ENCODE data around the gene SLCO3A1. TPM values are rescaled to one million over a fixed set of nuclear protein-coding genes. Genes with fewer than 3 reads are reported as not detected.
A peak's percentile ranks its signal among the peaks of the same experiment; 100 is the strongest.

The SLCO3A1 gene
- total RNA-seq, 2 donors from 2014 or later, result 8.2 to 13.6 TPM

DNA sequence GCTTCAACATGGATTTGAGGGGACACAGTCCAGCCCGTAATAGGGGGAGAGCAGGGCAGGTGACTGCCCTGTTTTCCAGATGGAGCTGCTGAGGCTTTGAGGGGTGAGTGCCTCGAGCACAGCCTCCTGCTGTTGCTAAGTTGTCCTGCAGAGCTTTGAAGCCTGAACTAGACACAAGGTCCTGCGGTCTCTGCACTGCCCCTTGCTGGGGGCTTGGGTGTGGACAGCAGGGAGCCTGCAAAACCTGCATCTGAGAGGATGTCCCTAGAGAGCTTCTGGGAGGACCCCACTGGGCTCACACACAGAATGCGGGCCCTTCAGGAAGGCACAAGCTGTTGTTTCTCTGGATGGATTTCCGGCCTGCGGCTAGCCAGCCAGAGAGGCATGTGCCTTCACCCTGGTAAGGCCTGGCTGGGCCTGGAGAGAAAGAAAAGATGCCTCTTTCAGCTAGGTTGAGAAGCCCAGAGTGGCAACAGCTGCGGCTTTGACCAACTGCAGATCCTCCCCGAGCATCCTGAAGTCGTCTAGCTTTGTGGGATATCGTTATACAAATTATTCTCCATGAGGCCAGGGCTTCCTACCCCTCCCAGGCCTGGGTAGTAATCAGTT is 226.2 kb downstream of the SLCO3A1 start:
- Mint-ChIP-seq H3K4me1 (ENCODE audit: low read depth) (peaks cover 13% of the 10 kb centered on the region), H3K27me3 (ENCODE audit: low read depth) (no peaks in the 10 kb centered on the region), H3K36me3 (ENCODE audit: insufficient read depth in 2 of 2) (no peaks in the 10 kb centered on the region), H3K4me3 (no peak overlapping the region), H3K27ac (no peak overlapping the region), H3K9me3 (no peaks in the 10 kb centered on the region)
- no peak for ATAC-seq (replicated peaks in 1 of 2)
- no peak for DNase-seq

DNA sequence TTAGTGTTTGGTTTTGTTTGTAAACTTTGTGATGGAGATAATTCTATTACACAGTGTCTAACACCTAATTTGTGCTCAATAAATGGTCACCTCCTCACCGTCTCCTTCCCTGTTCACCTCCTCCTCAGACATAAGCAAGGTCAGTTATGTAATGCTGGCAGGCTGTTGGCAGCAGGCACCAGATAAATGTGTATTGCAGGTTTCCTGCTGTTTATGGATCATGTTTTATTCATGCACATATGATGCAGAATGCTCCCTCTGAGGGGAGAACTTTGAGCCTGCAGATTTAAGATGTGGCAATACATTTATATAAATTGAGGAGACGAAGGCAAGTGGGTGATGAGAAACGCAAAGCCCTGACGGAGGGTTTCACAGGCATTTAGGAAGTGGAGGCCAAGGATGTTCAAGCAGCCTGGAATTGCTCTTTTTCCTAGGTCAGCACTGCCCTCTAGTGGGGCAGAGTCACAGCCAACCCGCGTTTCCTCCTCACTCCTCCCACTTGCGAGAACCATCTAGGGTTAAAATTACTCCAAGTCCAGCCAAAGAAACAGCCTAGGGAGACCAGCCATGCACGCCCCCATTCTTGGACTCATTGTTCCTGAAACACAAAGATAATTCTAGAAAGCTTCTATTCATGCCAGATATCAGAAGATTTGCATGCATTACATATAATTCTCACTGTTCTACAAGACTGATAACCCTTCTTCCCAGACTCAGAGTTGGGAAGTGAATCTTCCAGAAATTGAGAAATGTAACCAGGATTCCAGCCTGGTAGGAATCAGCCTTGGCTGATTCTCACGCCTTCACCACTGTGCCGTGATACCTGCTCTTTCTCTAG is 228.7 kb downstream of the SLCO3A1 start:
- H3K36me3 Mint-ChIP-seq (ENCODE audit: insufficient read depth in 2 of 2), result no peaks in the 10 kb centered on the region
- no peaks in the 10 kb centered on the region for H3K27me3 Mint-ChIP-seq (ENCODE audit: low read depth)
- H3K4me1 Mint-ChIP-seq (ENCODE audit: low read depth), result no peaks in the 10 kb centered on the region
- DNase-seq, result peak; percentile 57 to 60
- no peaks in the 10 kb centered on the region for H3K9me3 Mint-ChIP-seq
- ATAC-seq (replicated peaks in 1 of 2), result peak; percentile 54 to 60
- H3K27ac Mint-ChIP-seq, result no peak overlapping the region
- H3K4me3 Mint-ChIP-seq, result no peak overlapping the region

DNA sequence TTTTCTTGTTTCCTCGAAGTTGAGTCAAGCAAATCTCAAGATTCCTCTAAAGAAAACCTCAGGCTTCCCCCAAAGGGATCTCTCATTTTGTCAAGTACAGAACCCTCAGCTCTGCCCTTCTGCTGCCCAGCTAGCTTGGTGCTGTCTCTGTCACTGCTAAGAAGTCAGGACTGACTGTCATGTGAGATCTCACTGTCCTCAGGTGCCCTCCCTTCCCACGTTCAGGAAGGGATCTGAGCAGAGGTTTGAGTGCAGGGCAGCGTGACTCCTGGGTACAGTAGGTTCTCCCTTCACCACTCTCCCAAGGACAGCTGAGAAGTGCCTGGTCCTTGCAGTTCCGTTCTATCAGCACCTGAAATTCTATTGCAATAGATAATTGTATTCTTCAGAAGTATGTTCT is 229.7 kb downstream of the SLCO3A1 start:
- no peak for DNase-seq
- Mint-ChIP-seq H3K36me3 (ENCODE audit: insufficient read depth in 2 of 2) (no peaks in the 10 kb centered on the region), H3K9me3 (no peaks in the 10 kb centered on the region), H3K4me1 (ENCODE audit: low read depth) (no peaks in the 10 kb centered on the region), H3K4me3 (no peak overlapping the region), H3K27me3 (ENCODE audit: low read depth) (no peaks in the 10 kb centered on the region), H3K27ac (no peak overlapping the region)
- no peak for ATAC-seq (replicated peaks in 1 of 2)

DNA sequence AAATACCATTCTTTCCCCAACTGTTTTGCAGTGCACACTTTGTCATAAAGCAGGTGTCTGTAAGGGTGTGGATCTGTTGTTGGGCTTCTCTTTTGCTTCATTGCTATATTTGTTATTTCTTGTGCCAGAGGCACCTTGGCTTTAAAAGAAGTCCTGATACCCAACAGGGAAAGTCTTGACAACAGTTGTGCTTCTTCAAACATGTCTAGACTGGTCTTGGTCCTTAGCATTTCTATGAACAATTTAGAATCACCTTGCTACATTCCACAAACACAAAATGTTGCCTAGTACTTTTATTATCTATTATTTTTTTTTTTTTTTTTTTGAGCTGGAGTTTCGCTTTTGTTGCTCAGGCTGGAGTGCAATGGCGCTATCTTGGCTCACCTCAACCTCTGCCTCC is 233.7 kb downstream of the SLCO3A1 start:
- Mint-ChIP-seq H3K36me3 (ENCODE audit: insufficient read depth in 2 of 2) (no peaks in the 10 kb centered on the region), H3K4me3 (no peak overlapping the region), H3K27me3 (ENCODE audit: low read depth) (no peaks in the 10 kb centered on the region), H3K27ac (no peak overlapping the region), H3K9me3 (no peaks in the 10 kb centered on the region), H3K4me1 (ENCODE audit: low read depth) (no peaks in the 10 kb centered on the region)
- no peak for DNase-seq
- no peak for ATAC-seq (replicated peaks in 1 of 2)

DNA sequence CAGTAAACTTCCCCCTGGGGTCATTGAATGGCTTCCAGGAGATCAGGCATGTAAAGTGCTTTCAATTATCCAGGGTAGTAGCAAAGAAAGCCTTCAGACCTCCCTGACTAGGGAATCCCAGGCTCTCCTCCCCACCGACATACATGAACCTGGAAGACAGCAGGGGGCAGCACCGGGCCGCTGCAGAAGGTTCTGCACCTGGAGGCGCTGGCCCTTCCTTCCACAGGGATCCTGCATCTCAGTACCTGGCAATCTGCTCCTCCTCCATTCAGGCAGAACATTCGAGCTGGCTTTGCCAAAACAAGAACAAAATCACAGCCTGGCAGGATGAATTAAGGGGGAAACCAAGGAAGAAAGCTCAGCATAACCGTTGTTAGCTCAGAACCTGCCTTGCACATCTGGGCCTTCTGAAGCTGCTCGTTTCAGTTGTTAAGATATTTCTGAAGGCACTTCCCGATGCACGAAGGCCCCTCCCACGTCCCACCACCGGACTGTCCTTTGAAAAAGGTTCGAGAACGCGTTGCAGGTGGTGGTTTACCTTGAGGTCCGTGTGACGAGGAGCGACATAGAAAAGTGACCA is 237.7 kb downstream of the SLCO3A1 start:
- no peaks in the 10 kb centered on the region for H3K27me3 Mint-ChIP-seq (ENCODE audit: low read depth)
- no peaks in the 10 kb centered on the region for H3K36me3 Mint-ChIP-seq (ENCODE audit: insufficient read depth in 2 of 2)
- no peak overlapping the region for H3K4me3 Mint-ChIP-seq
- peak in 1 of 2 donors; percentile 34 for DNase-seq
- peaks cover 16% of the 10 kb centered on the region for H3K4me1 Mint-ChIP-seq (ENCODE audit: low read depth)
- no peak overlapping the region for H3K27ac Mint-ChIP-seq
- ATAC-seq (replicated peaks in 1 of 2), result no peak
- no peaks in the 10 kb centered on the region for H3K9me3 Mint-ChIP-seq

DNA sequence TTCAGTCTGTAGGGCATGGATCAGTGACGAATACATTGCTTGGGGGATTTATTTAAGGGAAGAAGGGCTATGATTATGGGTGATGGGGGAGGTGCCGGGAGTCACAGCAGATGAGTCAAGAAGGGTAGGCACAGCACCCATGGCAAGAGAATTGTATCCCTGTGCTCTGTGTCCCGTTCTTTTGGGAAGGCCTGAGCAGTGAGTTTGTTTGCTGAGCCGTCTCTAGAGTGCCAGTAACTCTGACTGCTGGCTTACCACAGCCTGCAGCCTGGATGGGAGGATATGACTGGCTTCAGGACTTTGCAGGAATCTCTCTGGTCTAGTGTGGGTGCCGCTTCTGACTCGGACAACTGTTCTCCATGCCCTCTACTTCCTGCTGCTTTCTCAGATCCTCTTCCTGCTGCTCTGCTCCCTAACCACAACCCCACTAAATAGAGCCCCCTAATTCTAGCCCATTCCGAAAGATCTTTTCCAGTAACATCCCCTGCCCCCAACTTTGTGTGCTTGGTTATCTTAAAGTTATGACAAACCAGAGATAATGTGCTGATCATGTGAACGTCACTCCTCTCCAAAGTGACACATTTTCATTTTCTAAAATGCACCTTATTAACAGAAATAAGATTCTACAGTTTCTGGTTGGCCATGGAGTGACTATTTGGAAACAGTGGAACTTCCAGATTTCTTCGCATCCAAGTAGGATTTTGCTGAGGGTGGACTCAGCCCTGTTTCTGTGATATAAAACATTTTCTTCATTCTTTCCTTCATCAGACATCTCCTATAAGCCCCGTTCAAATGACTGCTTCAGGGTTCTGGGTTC is 239.0 kb downstream of the SLCO3A1 start:
- Mint-ChIP-seq H3K9me3 (no peaks in the 10 kb centered on the region), H3K4me1 (ENCODE audit: low read depth) (peaks cover 28% of the 10 kb centered on the region), H3K36me3 (ENCODE audit: insufficient read depth in 2 of 2) (no peaks in the 10 kb centered on the region), H3K27ac (peak overlapping the region; percentile 7), H3K27me3 (ENCODE audit: low read depth) (no peaks in the 10 kb centered on the region), H3K4me3 (no peak overlapping the region)
- ATAC-seq (replicated peaks in 1 of 2) (no peak), DNase-seq (no peak)

DNA sequence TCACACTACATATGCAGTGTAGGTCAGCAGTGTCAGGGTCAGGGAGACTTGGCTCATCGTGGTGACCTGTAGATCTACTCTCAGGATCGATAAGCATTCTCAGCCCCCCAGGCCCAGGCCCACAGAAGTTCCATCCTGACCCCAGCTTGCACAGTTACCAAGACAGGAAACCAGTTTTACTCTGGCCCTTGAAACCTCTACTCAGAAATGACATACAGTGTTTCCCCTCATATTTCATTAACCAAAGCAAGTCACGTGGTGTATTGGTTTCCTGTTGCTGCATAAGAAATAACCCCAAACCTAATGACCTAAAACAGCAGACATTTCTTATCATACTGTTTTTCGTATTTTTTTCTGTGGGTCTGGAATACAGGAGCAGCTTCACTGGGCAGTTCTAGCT is 242.2 kb downstream of the SLCO3A1 start:
- Mint-ChIP-seq H3K4me1 (ENCODE audit: low read depth) (peaks cover 38% of the 10 kb centered on the region), H3K4me3 (peak overlapping the region in 1 of 2 donors; percentile 70), H3K27me3 (ENCODE audit: low read depth) (no peaks in the 10 kb centered on the region), H3K9me3 (no peaks in the 10 kb centered on the region), H3K36me3 (ENCODE audit: insufficient read depth in 2 of 2) (no peaks in the 10 kb centered on the region), H3K27ac (peak overlapping the region; percentile 87)
- ATAC-seq (replicated peaks in 1 of 2) (peak; percentile 56 to 86), DNase-seq (peak in 1 of 2 donors; percentile 44)

DNA sequence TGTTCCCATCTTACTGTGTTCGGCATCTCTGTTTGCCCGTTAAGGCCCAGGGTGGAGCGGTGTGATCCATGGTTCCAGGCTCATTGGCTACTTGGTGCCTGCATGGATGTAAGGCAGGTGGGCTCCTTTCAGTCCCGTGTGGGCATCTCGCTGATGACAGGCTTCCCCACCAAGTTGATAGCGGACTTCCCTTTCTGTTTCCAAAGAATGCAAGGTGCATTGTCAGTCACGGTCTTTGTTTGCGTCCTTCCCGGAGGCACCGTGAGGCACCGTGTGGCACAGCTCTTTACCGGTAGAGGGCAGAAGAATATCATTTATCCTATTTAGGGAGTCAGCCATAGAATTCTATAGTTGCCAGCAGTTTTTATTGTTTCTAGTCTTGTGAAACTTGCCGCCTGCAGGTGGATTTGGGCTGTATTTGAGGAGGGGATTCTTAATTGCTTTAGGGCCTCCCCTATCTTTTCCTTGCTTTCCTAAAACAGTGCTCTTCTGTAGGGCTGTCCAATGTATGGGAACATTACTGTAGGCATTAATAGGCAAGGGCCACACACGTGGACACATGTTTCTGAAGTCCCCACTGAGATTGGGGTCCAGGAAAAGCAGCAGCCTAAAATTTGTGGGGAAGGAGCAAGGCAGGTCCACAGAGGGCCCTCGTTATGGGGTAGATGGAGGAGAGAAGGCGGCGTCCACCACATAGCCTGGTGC is 244.1 kb downstream of the SLCO3A1 start:
- Mint-ChIP-seq H3K4me1 (ENCODE audit: low read depth) (peaks cover 54% of the 10 kb centered on the region), H3K36me3 (ENCODE audit: insufficient read depth in 2 of 2) (no peaks in the 10 kb centered on the region), H3K9me3 (no peaks in the 10 kb centered on the region), H3K27me3 (ENCODE audit: low read depth) (no peaks in the 10 kb centered on the region), H3K27ac (peak overlapping the region; percentile 6), H3K4me3 (peak overlapping the region in 1 of 2 donors; percentile 48)
- DNase-seq (peak; percentile 53 to 64), ATAC-seq (replicated peaks in 1 of 2) (peak; percentile 70 to 83)

DNA sequence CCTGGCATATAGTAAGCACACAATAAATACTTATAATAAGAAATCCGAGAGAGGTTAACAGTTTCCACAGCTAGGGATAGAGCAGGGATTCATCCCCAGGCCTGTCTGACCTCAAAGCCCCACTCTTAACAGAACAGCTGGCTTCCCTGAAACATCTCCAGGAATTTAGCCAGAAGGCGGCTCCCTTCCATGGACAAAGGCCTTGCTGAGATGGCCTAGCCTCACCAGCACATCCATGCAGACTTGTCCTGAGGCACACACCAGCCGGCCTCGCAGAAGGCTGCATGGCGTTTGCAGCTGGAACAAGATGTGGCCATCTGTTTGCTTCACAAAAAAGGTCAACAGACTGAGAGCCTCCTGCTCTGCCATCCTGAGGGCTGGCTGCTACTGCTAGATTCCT is 245.4 kb downstream of the SLCO3A1 start:
- Mint-ChIP-seq H3K9me3 (no peaks in the 10 kb centered on the region), H3K4me1 (ENCODE audit: low read depth) (peaks cover 54% of the 10 kb centered on the region), H3K36me3 (ENCODE audit: insufficient read depth in 2 of 2) (no peaks in the 10 kb centered on the region), H3K27ac (no peak overlapping the region), H3K4me3 (no peak overlapping the region), H3K27me3 (ENCODE audit: low read depth) (no peaks in the 10 kb centered on the region)
- no peak for DNase-seq
- no peak for ATAC-seq (replicated peaks in 1 of 2)

DNA sequence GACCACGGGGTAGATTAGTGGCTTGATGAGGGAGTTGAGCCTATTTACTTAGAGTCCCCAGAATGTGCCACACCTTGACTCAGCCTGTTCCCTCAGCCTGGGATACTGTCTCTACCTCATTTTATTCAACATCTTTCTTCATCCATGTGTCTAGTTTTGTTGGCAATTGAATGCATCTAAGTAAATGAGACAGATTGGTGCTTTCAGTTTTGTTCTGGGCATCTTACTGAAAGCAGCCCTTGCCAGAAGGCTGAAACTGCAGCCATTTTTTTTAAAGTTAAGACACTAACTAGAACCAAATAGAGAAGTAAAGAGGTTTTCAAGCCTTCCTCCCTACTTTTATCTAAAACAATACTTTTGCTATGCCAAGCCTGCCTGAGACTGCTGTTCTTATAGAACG is 246.8 kb downstream of the SLCO3A1 start:
- DNase-seq (no peak), ATAC-seq (replicated peaks in 1 of 2) (no peak)
- H3K4me1 Mint-ChIP-seq (ENCODE audit: low read depth), result peaks cover 48% of the 10 kb centered on the region
- H3K27me3 Mint-ChIP-seq (ENCODE audit: low read depth), result no peaks in the 10 kb centered on the region
- H3K27ac Mint-ChIP-seq, result peak overlapping the region; percentile 6
- H3K4me3 Mint-ChIP-seq, result no peak overlapping the region
- no peaks in the 10 kb centered on the region for H3K9me3 Mint-ChIP-seq
- H3K36me3 Mint-ChIP-seq (ENCODE audit: insufficient read depth in 2 of 2), result no peaks in the 10 kb centered on the region

DNA sequence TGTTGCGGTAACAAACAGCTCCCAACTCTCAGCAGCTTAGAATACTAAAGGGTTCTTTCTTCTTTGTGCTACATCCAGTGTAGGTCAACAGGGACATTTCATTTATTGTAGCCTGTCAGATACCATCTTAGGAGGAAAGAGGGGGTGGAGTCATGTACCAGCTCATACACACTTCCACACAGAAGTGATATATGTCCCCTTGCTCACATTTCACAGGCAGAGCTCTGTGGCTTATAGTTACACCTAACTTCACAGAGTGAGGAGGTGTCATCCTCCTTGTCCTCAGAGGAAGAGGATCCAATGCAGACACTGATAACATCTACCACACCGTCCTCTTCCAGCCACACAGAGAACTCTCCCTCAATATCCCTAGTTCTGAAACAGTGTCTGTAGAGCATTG is 247.2 kb downstream of the SLCO3A1 start:
- Mint-ChIP-seq H3K36me3 (ENCODE audit: insufficient read depth in 2 of 2) (no peaks in the 10 kb centered on the region), H3K4me3 (no peak overlapping the region), H3K9me3 (no peaks in the 10 kb centered on the region), H3K4me1 (ENCODE audit: low read depth) (peaks cover 44% of the 10 kb centered on the region), H3K27ac (no peak overlapping the region), H3K27me3 (ENCODE audit: low read depth) (no peaks in the 10 kb centered on the region)
- DNase-seq (no peak), ATAC-seq (replicated peaks in 1 of 2) (no peak)

DNA sequence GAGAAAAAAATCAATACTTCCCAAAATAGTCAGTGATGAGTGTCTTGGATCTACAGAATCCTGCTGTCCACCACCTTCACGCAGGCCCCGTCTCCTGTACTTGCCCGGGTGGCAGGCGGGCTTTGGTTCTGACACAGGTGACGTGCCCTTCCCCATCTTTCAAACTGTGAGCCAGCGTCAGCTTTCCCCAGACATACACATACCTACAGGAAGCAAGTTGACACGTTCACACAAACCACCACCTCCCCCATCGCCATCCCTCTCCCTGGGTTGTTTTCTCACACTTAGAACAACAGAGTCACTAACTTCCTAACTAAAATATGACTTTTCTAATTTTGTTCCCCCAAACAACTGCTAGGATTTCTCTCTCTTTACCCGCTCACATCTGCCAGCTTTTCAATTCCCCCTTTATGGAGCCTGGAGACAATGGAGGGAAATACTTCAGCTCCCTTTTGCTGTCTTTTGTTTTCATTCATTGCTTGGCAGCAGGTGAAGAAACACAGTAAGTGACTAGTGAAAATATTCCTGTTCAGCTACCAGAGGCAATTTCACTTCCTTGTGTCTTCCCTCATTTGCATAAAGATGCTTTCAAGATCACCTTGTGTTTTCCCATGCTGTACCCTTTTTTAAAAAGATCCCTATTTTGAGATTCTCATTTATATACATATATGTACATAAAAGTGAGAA is 248.3 kb downstream of the SLCO3A1 start:
- DNase-seq (no peak), ATAC-seq (replicated peaks in 1 of 2) (no peak)
- Mint-ChIP-seq H3K4me3 (peak overlapping the region in 1 of 2 donors; percentile 13), H3K4me1 (ENCODE audit: low read depth) (peaks cover 33% of the 10 kb centered on the region), H3K27me3 (ENCODE audit: low read depth) (no peaks in the 10 kb centered on the region), H3K36me3 (ENCODE audit: insufficient read depth in 2 of 2) (no peaks in the 10 kb centered on the region), H3K9me3 (no peaks in the 10 kb centered on the region), H3K27ac (peak overlapping the region; percentile 70)
